B cell (primary cell): ENCODE results near the gene IGFBP3.

Experiments used
- CTCF ChIP-seq: fragments of 200-600 bp; IDR thresholded peaks from one replicate; pipeline ENCODE4 v1.8.0; 2022; ENCODE audit warnings: antibody characterized with exemption, mild to moderate bottlenecking
- EZH2 ChIP-seq: IDR thresholded peaks from 2 replicates; pipeline ENCODE4 v1.6.1; 2012; ENCODE audit warnings: borderline replicate concordance, low read depth, mild to moderate bottlenecking, moderate library complexity, low read length; ENCODE audit not compliant: insufficient read depth, poor library complexity, severe bottlenecking

- TF ChIP-seq CTCF (no peak), EZH2 (no peak)
Measured at GRCh38 chr7:45919231-45919784, 1.8 kb downstream of the IGFBP3 start.
